ENCODE measurements around the gene RIMKLB.
"Not testable (repeated sequence)": the region's sequence is repeated elsewhere in the genome, so short reads cannot be mapped to it uniquely, and the experiment has no call there.

Gene RIMKLB

GRCh38 chr12:8773461-8773860 lies 75.7 kb downstream of the RIMKLB start:
- Mint-ChIP-seq H3K36me3 (ENCODE audit: low read depth) (peaks cover 2% of the 10 kb centered on the region), H3K4me1 (ENCODE audit: low read depth) (no peaks in the 10 kb centered on the region), H3K9me3 (no peaks in the 10 kb centered on the region), H3K27ac (no peak overlapping the region), H3K4me3 (no peak overlapping the region), H3K27me3 (ENCODE audit: low read depth) (no peaks in the 10 kb centered on the region)

DNA sequence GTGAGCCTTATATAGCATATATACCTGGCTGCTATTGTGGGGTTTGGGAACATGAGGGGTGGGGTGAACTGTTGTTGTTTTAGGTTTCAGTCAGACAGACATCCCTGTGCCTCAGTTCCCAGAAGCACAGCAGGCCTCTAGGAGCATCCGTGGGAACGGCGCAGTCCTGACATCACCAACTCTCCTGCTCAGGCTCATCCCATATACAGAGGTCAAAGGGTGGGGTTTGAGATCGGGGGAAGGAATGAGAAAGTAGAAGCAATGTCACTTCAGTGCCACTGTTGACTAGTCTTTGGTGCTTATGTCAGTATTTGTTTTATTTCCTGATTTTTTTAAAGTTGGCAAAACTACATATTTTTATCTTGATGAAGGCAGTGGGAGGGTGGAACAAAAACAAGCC lies 81.5 kb downstream of the RIMKLB start:
- Mint-ChIP-seq H3K9me3 (no peaks in the 10 kb centered on the region), H3K27ac (no peak overlapping the region), H3K4me1 (ENCODE audit: low read depth) (no peaks in the 10 kb centered on the region), H3K4me3 (no peak overlapping the region), H3K36me3 (ENCODE audit: low read depth) (peaks cover 2% of the 10 kb centered on the region), H3K27me3 (ENCODE audit: low read depth) (no peaks in the 10 kb centered on the region)

DNA sequence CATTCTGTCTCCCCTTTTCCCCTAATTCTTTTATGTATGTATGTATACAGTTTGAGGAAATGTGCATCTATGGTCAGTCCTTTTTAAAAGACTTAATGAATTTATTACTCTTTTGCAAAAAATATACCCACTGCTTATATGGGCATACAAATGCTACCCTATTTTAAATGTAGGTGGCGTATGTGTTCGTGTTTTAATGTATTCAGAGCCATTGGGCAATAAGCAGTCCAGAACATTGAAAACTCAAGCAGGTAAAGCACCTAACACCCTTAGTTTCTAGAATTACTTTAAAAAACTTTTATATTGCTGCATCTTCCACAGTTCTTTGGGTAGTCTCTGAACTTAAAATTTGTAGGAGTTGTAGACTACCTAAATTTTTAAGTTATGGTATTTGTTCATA lies 82.1 kb downstream of the RIMKLB start:
- H3K9me3 Mint-ChIP-seq = no peaks in the 10 kb centered on the region
- no peaks in the 10 kb centered on the region for H3K27me3 Mint-ChIP-seq (ENCODE audit: low read depth)
- peaks cover 2% of the 10 kb centered on the region for H3K36me3 Mint-ChIP-seq (ENCODE audit: low read depth)
- no peak overlapping the region for H3K27ac Mint-ChIP-seq
- no peaks in the 10 kb centered on the region for H3K4me1 Mint-ChIP-seq (ENCODE audit: low read depth)
- H3K4me3 Mint-ChIP-seq = no peak overlapping the region

GRCh38 chr12:8780389-8780788 lies 82.6 kb downstream of the RIMKLB start:
- H3K4me3 Mint-ChIP-seq = no peak overlapping the region
- H3K9me3 Mint-ChIP-seq = no peaks in the 10 kb centered on the region
- H3K27me3 Mint-ChIP-seq (ENCODE audit: low read depth) = no peaks in the 10 kb centered on the region
- peaks cover 2% of the 10 kb centered on the region for H3K36me3 Mint-ChIP-seq (ENCODE audit: low read depth)
- no peaks in the 10 kb centered on the region for H3K4me1 Mint-ChIP-seq (ENCODE audit: low read depth)
- H3K27ac Mint-ChIP-seq = no peak overlapping the region

- no peak overlapping the region for H3K27ac Mint-ChIP-seq
- H3K27me3 Mint-ChIP-seq (ENCODE audit: low read depth) = no peaks in the 10 kb centered on the region
- H3K4me1 Mint-ChIP-seq (ENCODE audit: low read depth) = no peaks in the 10 kb centered on the region
- peaks cover 2% of the 10 kb centered on the region for H3K36me3 Mint-ChIP-seq (ENCODE audit: low read depth)
- H3K9me3 Mint-ChIP-seq = no peaks in the 10 kb centered on the region
- no peak overlapping the region for H3K4me3 Mint-ChIP-seq
Observed at GRCh38 chr12:8781381-8782127, 83.8 kb downstream of the RIMKLB start.

DNA sequence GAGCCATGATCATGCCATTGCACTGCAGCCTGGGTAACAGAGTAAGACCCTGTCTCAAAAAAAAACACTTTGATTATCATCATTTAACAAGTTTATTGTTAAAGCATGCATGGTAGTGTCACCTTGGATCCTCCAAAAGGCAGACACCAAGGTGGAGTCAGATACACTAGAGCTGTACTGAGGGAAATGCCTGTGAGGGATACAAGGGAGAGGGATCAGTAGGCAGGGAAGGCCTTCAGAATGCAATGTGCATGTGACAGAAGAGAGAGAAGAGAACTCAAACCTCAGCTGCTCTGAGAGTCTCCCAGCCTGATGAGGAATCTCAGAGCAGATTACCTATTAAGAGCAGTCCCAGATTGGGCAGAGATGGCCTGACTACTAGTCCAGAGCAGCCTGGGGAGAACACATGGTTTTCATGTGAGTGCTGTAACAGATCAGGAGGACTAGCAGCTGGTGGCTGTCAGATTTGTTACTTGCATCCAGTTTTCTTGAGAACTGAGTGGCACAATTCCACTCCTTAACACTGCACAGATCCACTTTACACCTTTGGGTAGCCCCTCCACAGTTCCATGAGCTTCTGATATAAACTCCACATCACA lies 86.6 kb downstream of the RIMKLB start:
- Mint-ChIP-seq H3K4me1 (ENCODE audit: low read depth) (no peaks in the 10 kb centered on the region), H3K27me3 (ENCODE audit: low read depth) (no peaks in the 10 kb centered on the region), H3K4me3 (no peak overlapping the region), H3K27ac (no peak overlapping the region), H3K36me3 (ENCODE audit: low read depth) (no peaks in the 10 kb centered on the region), H3K9me3 (no peaks in the 10 kb centered on the region)

- H3K4me1 Mint-ChIP-seq (ENCODE audit: low read depth) = no peaks in the 10 kb centered on the region
- H3K9me3 Mint-ChIP-seq = no peaks in the 10 kb centered on the region
- no peak overlapping the region for H3K4me3 Mint-ChIP-seq
- no peak overlapping the region for H3K27ac Mint-ChIP-seq
- H3K36me3 Mint-ChIP-seq (ENCODE audit: low read depth) = no peaks in the 10 kb centered on the region
- H3K27me3 Mint-ChIP-seq (ENCODE audit: low read depth) = no peaks in the 10 kb centered on the region
Observed at GRCh38 chr12:8785499-8785898, 87.7 kb downstream of the RIMKLB start.

GRCh38 chr12:8787206-8787605 lies 89.4 kb downstream of the RIMKLB start:
- not testable (repeated sequence) for H3K36me3 Mint-ChIP-seq (ENCODE audit: low read depth); H3K27ac Mint-ChIP-seq; H3K4me1 Mint-ChIP-seq (ENCODE audit: low read depth); H3K27me3 Mint-ChIP-seq (ENCODE audit: low read depth); H3K4me3 Mint-ChIP-seq; H3K9me3 Mint-ChIP-seq

GRCh38 chr12:8788706-8789105 lies 90.9 kb downstream of the RIMKLB start:
- H3K4me3 Mint-ChIP-seq = peak overlapping the region; percentile 65
- H3K36me3 Mint-ChIP-seq (ENCODE audit: low read depth); H3K27me3 Mint-ChIP-seq (ENCODE audit: low read depth); H3K9me3 Mint-ChIP-seq; H3K4me1 Mint-ChIP-seq (ENCODE audit: low read depth); H3K27ac Mint-ChIP-seq: not testable (repeated sequence)

DNA sequence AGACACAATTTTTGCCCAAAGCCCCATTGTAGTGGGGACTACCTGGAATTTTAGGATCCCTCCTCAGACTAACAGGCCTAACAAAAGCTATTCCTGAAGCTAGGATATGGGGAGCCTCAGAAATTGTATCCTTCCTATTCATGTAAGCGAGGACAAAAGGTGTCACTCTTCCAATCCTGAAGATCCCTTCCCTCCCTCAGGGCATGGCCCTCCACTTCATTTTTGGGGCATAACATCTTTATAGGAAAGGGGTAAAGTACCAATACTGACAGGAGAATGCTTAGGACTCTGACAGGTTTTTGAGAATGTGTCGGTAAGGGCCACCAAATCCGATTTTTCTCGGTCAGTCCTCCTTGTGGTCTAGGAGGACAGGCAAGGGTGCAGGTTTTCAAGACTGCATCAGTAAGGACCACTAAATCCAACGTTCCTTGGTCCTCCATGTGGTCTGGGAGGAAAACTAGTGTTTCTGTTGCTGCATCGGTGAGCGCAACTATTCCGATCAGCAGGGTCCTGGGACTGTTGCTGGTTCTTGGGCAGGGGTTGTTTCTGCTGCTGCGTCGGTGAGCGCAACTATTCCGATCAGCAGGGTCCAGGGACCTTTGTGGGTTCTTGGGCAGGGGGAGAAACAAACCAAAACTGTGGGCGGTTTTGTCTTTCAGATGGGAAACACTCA lies 91.7 kb downstream of the RIMKLB start:
- not testable (repeated sequence) for H3K4me1 Mint-ChIP-seq (ENCODE audit: low read depth); H3K27ac Mint-ChIP-seq; H3K36me3 Mint-ChIP-seq (ENCODE audit: low read depth); H3K27me3 Mint-ChIP-seq (ENCODE audit: low read depth); H3K9me3 Mint-ChIP-seq
- peak overlapping the region; percentile 65 for H3K4me3 Mint-ChIP-seq

DNA sequence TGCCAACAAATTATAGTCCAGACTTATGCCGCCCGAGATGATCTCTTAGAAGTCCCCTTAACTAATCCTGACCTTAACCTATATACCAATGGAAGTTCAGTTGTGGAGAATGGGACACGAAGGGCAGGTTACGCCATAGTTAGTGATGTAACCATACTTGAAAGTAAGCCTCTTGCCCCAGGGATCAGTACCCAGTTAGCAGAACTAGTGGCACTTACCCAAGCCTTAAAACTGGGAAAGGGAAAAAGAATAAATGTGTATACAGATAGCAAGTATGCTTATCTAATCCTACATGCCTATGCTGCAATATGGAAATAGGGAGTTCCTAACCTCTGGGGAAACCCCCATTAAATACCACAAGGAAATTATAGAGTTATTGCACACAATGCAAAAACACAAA lies 95.4 kb downstream of the RIMKLB start:
- H3K4me1 Mint-ChIP-seq (ENCODE audit: low read depth) = not testable (repeated sequence)

DNA sequence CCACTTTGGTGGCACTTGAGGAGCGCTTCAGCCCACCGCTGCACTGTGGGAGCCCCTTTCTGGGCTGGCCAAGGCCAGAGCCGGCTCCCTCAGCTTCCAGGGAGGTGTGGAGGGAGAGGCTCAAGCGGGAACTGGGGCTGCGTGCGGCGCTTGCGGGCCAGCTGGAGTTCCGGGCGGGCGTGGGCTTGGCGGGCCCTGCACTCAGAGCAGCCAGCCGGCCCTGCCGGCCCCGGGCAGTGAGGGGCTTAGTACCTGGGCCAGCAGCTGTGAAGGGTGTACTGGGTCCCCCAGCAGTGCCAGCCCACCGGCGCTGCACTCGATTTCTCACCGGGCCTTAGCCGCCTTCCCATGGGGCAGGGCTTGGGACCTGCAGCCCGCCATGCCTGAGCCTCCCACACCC lies 96.8 kb downstream of the RIMKLB start:
- not testable (repeated sequence) for H3K36me3 Mint-ChIP-seq (ENCODE audit: low read depth); H3K27me3 Mint-ChIP-seq (ENCODE audit: low read depth); H3K4me1 Mint-ChIP-seq (ENCODE audit: low read depth); H3K27ac Mint-ChIP-seq; H3K9me3 Mint-ChIP-seq; H3K4me3 Mint-ChIP-seq

More for the DNA sequence above, 95.4 kb downstream of the RIMKLB start:
- H3K36me3 Mint-ChIP-seq (ENCODE audit: low read depth); H3K9me3 Mint-ChIP-seq; H3K27me3 Mint-ChIP-seq (ENCODE audit: low read depth); H3K27ac Mint-ChIP-seq; H3K4me3 Mint-ChIP-seq: not testable (repeated sequence)

- H3K36me3 Mint-ChIP-seq (ENCODE audit: low read depth) = no peaks in the 10 kb centered on the region
- H3K9me3 Mint-ChIP-seq = peaks cover 3% of the 10 kb centered on the region
- H3K27ac Mint-ChIP-seq = no peak overlapping the region
- peaks cover 2% of the 10 kb centered on the region for H3K4me1 Mint-ChIP-seq (ENCODE audit: low read depth)
- no peak overlapping the region for H3K4me3 Mint-ChIP-seq
- H3K27me3 Mint-ChIP-seq (ENCODE audit: low read depth) = no peaks in the 10 kb centered on the region
Observed at GRCh38 chr12:8796831-8797626, 99.2 kb downstream of the RIMKLB start.

- not testable (repeated sequence) for H3K9me3 Mint-ChIP-seq; H3K4me3 Mint-ChIP-seq; H3K27me3 Mint-ChIP-seq (ENCODE audit: low read depth); H3K36me3 Mint-ChIP-seq (ENCODE audit: low read depth); H3K27ac Mint-ChIP-seq; H3K4me1 Mint-ChIP-seq (ENCODE audit: low read depth)
Observed at GRCh38 chr12:8801213-8801612, 103.4 kb downstream of the RIMKLB start.

DNA sequence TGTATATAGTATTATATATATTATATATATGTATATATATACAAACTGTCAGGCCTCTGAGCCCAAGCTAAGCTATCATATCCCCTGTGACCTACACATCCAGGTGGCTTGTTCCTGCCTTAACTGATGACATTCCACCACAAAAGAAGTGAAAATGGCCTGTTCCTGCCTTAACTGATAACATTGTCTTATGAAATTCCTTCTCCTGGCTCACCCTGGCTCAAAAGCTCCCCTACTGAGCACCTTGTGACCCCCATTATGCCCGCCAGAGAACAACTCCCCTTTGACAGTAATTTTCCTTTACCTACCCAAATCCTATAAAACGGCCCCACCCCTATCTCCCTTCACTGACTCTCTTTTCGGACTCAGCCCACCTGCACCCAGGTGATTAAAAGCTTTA lies 107.0 kb downstream of the RIMKLB start:
- not testable (repeated sequence) for H3K27me3 Mint-ChIP-seq (ENCODE audit: low read depth); H3K27ac Mint-ChIP-seq; H3K4me1 Mint-ChIP-seq (ENCODE audit: low read depth); H3K4me3 Mint-ChIP-seq; H3K36me3 Mint-ChIP-seq (ENCODE audit: low read depth); H3K9me3 Mint-ChIP-seq
